Right atrium auricular region (tissue), 2 donors: ENCODE data around the gene SEC24D. TPM values are rescaled to one million over a fixed set of nuclear protein-coding genes. Genes with fewer than 3 reads are reported as not detected.

Source experiments
- DNase-seq: peaks from one replicate; pipeline ENCODE4 v3.0.0-alpha.2; 2019; ENCODE audit warnings: low spot score
- H3K27ac ChIP-seq, 2 donors: fragments of 200-600 bp; sonication (generic); 1 replicate in 1 of 2; 2 replicates in 1 of 2; pipeline ENCODE4 v1.5.1; 2016 to 2019
- H3K27me3 ChIP-seq, 2 donors: fragments of 200-600 bp; sonication (generic); one replicate each; pipeline versions ENCODE4 v1.5.1 to v1.6.0; 2017 to 2019
- H3K36me3 ChIP-seq: fragments of 200-600 bp; sonication (generic); one replicate; pipeline ENCODE4 v1.5.1; 2016
- H3K4me1 ChIP-seq, 2 donors: fragments of 200-600 bp; sonication (generic); one replicate each; pipeline versions ENCODE4 v1.5.1 to v1.6.0; 2017 to 2019
- H3K4me3 ChIP-seq, 2 donors: fragments of 200-600 bp; sonication (generic); 1 replicate in 1 of 2; 2 replicates in 1 of 2; pipeline ENCODE4 v1.5.1; 2017 to 2019; ENCODE audit warnings: mild to moderate bottlenecking in 1 of 2, moderate library complexity in 1 of 2
- H3K9me3 ChIP-seq, 2 donors: fragments of 200-600 bp; sonication (generic); one replicate each; pipeline ENCODE4 v1.5.1; 2019
- total RNA-seq, 2 donors: library from RNA; depleted of rRNA; stranded (reverse); fragments of >200 nt; gene quantifications; one replicate each; pipeline ENCODE4 v1.1.0, GENCODE V29; 2016
- TF ChIP-seq, protein P1 (sequence below), 2 donors: fragments of 200-600 bp; sonication (generic); IDR thresholded peaks; one replicate each; pipeline ENCODE4 v1.5.1; 2019; ENCODE audit warnings: antibody characterized with exemption in 2 of 2

SEC24D gene
- total RNA-seq, 2 donors from 2014 or later: 25.8 to 33.4 TPM

DNA sequence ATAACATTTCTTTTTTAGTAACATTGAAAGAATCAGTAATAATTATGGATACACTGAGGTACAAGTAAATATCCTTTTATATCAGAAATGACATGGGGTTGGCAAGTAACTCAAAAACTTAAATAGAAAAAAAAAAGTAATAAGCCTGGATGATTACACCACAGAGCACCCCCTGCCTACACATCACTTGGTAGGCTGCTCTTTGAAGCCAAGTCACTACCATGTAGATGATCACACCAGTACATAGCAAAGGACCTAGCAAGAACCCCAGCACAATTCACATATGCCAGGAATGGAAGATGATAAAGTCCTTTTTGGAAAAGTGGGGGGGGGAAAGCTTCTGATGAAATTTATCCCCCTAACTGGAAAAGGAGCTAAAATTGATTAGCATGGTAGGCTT lies 93.9 kb downstream of the SEC24D start:
- Histone ChIP-seq H3K27ac (peak overlapping the region; percentile 58 to 60), H3K4me3 (no peak overlapping the region), H3K36me3 (peaks cover 55% of the 10 kb centered on the region), H3K9me3 (no peaks in the 10 kb centered on the region), H3K27me3 (no peaks in the 10 kb centered on the region), H3K4me1 (peaks cover 0 to 29% of the 10 kb centered on the region in 2 donors)
- TF ChIP-seq, protein P1, sequence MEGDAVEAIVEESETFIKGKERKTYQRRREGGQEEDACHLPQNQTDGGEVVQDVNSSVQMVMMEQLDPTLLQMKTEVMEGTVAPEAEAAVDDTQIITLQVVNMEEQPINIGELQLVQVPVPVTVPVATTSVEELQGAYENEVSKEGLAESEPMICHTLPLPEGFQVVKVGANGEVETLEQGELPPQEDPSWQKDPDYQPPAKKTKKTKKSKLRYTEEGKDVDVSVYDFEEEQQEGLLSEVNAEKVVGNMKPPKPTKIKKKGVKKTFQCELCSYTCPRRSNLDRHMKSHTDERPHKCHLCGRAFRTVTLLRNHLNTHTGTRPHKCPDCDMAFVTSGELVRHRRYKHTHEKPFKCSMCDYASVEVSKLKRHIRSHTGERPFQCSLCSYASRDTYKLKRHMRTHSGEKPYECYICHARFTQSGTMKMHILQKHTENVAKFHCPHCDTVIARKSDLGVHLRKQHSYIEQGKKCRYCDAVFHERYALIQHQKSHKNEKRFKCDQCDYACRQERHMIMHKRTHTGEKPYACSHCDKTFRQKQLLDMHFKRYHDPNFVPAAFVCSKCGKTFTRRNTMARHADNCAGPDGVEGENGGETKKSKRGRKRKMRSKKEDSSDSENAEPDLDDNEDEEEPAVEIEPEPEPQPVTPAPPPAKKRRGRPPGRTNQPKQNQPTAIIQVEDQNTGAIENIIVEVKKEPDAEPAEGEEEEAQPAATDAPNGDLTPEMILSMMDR (IDR thresholded peaks at IDR 0.05): no peak
- no peak for DNase-seq

DNA sequence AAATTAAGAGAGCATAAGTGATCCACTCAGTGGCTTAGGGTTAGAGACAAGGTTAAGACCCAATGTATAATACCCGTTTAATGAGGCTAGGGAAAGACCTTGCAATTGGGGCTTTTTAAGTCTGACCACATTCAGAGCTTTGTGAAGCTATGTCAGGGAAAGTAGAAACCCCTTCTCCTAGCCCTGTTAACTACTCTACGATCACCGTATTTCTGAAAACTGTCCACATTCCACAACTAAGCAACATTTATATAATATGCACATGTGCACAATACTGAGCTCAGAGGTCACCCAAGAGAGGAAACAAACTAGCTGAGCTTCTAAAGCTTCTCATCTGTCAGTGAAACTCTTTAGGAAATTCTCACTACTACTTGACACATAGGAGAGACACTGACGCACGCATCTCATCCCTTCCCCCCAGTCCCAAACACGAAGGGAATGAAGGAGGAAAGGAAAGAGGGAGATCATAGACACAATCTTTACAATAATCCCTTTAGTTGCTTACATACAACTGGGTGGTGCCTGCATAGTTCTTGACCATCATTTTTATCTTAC lies 94.5 kb downstream of the SEC24D start:
- peaks cover 61% of the 10 kb centered on the region for H3K36me3 ChIP-seq
- H3K27me3 ChIP-seq: no peaks in the 10 kb centered on the region
- no peaks in the 10 kb centered on the region for H3K9me3 ChIP-seq
- H3K4me1 ChIP-seq: peaks cover 0 to 22% of the 10 kb centered on the region in 2 donors
- DNase-seq: no peak
- TF ChIP-seq, protein P1 (IDR thresholded peaks at IDR 0.05): no peak
- H3K4me3 ChIP-seq: no peak overlapping the region
- peak overlapping the region; percentile 58 to 60 for H3K27ac ChIP-seq

DNA sequence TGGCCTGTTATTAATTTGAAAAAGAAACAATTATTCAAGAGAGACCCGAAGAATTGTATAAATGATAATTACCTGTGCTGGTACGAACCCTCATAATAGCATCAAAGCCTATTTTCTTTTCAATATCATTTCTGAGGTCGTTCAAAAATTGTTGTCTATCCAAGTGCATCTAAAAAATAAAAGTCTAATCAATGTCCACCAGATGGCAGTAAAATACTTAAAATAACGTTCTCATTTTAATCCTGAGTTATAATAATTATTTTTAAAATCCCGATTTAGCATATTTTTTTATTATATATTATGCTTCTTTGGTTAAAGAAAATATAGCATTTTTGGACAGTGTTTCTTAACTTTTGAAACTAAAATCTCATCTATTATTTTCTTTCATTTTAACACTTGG lies 95.1 kb downstream of the SEC24D start:
- TF ChIP-seq, protein P1 (IDR thresholded peaks at IDR 0.05): peak; percentile 28 to 58
- Histone ChIP-seq H3K4me1 (peaks cover 0 to 17% of the 10 kb centered on the region in 2 donors), H3K27ac (peak overlapping the region in 1 of 2 donors; percentile 60), H3K27me3 (no peaks in the 10 kb centered on the region), H3K4me3 (no peak overlapping the region), H3K9me3 (no peaks in the 10 kb centered on the region), H3K36me3 (peaks cover 66% of the 10 kb centered on the region)
- DNase-seq: no peak

DNA sequence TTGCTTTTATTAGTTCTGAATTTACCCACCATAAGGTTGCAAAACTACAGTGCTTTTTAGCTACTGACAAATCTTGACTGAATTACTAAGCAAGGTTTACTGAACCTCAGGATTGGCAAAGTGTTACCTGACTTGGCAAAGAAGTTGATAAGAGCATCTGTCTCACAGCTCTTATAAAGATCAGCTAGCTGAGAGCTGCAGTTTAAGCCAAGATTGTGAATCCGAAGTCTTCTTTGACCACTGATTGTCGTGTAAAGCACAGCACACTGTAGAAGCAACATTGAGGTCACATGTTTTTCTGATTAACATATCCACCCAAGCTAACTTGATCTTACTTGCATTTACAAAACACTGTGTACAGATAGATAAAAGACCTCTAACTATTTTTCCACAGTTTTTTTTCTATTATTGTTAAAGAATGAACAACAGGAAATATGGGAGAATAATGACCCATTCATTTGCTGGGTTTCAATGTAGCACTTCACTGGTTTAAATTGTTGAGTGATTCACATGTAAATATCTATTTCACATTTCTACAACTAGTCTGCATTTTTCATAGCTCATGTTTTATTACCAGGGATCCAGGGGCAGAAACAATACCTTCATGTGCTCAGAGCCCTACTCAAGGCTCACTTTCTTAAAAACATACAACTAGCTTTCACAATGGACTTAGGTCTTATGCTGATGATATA lies 96.8 kb downstream of the SEC24D start:
- no peaks in the 10 kb centered on the region for H3K9me3 ChIP-seq

DNA sequence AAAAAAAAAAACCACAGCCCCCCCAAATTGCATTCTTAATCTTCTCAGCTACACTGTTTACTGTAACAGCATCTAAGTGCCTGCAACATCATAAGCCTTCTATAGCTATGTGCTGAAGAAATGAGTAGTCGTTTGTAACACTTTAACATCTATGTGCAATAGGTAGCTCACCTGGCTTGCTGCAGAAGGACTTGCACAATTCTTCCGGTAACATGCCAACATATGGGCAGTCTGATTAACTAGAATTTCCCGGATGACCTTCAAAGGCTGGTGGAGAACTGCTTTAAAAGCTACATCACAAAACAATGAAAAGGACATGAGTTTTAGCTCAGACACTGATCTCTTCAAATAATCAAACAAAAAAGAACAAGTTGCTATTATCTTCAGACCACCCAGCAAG lies 97.8 kb downstream of the SEC24D start:
- Histone ChIP-seq H3K36me3 (peaks cover 59% of the 10 kb centered on the region), H3K27ac (no peak overlapping the region), H3K4me3 (no peak overlapping the region), H3K27me3 (no peaks in the 10 kb centered on the region), H3K9me3 (no peaks in the 10 kb centered on the region), H3K4me1 (peaks cover 0 to 10% of the 10 kb centered on the region in 2 donors)
- no peak for DNase-seq
- TF ChIP-seq, protein P1 (IDR thresholded peaks at IDR 0.05): no peak

More for the DNA sequence above, 96.8 kb downstream of the SEC24D start:
- Histone ChIP-seq H3K27me3 (no peaks in the 10 kb centered on the region), H3K36me3 (peaks cover 66% of the 10 kb centered on the region), H3K4me3 (no peak overlapping the region), H3K4me1 (peaks cover 0 to 10% of the 10 kb centered on the region in 2 donors), H3K27ac (no peak overlapping the region)
- TF ChIP-seq, protein P1 (IDR thresholded peaks at IDR 0.05): no peak
- DNase-seq: no peak
